SKM-1 (cell line): ENCODE data around the gene SH2D1A.
A peak's percentile ranks its signal among the peaks of the same experiment; 100 is the strongest.
"Not testable (repeated sequence)": the region's sequence is repeated elsewhere in the genome, so short reads cannot be mapped to it uniquely, and the experiment has no call there.

Source experiments
- DNase-seq: peaks from one replicate; lab custom pipeline; 2025; ENCODE audit not compliant: unreplicated experiment; lab: John Stamatoyannopoulos, UW

Gene SH2D1A

DNA sequence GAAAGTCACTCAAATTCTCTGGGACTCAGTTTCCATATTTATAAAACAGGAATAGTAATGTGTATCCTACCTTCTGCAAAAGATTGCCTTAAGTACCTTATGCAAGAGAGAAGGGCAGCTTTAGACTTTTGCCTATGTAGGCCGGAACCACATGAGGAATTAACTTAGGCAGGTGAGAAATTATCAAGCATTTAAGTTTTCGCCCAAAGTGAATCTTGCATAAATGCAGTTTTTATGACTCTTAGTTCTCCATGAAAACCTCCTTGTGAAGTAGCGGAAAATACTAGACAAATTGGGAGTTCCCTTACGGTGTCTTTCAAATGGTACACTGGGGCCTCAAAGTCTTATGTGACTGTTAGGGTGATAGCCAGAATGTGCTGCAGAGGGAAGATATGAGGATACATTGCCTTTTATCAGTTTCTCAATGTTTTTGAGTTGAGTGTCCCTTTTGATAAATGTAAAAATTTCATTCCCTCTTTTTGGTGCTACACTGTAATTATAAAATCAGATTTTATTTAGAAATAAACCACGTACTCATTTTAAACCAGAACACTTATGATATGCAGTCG lies 2.6 kb downstream of the SH2D1A start:
- DNase-seq, result no peak

DNA sequence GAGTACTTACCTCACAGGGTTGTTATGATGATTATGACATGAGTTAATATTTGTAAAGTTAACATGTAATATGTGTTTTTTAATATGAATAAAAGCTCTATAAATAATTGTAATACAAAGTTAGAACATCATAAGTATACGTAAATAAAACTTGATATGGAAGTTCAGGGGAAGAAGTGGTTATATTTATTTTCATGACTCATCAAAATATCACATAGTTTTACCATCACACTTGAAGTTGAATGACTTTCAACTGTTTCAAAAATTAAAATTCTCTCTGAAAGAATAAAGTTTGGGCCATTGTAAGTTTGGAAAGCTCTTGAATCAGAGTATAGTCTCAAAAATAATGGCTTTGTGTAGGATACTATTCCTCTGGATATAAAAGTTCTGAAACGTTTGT lies 8.3 kb downstream of the SH2D1A start:
- DNase-seq, result no peak

DNA sequence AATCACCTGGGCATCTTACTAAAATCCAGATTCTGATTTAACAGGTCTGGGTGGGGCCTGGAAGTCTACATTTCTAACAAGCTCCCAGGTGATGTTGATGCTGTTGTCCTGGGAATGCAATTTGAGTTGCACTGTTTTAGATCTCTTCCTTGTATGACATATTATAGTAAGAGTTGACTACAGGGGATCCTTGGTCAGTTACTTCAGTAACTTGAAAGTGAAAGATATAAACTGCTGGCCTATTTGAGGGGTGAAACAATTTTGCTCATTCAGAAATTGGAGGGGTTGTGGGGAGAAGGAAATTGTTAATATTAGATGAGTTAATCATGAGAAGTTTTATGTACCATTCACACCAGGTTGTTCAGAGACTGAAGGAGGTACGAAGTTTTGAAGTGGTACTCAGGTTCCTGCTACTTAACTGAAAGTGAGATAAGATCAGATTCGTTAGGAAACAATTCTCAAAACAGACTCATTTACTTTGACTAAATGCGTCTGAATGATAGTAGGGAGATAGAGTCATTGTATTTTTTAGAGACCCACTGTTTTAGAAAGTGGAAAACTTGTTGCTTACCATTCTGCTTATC lies 12.5 kb downstream of the SH2D1A start:
- no peak for DNase-seq

DNA sequence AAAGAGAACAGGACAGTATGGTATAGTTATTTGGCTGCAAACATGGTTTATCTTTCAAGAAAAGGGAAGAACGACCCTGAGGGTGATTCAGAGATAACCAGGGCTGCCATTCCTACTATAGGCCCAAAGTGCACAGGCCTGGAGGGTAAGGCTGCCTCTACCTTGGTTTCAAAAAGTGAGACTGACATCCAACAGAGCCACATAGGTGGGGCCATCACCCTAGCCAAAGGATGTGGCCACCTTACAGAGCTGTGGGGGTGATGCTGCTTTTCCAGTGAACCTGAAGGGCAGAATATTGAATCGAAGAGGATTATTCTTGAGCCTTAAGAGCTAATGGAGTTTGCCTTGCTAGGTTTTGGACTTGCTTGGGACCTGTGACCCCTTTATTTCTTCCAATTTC lies 15.7 kb downstream of the SH2D1A start:
- no peak for DNase-seq

DNA sequence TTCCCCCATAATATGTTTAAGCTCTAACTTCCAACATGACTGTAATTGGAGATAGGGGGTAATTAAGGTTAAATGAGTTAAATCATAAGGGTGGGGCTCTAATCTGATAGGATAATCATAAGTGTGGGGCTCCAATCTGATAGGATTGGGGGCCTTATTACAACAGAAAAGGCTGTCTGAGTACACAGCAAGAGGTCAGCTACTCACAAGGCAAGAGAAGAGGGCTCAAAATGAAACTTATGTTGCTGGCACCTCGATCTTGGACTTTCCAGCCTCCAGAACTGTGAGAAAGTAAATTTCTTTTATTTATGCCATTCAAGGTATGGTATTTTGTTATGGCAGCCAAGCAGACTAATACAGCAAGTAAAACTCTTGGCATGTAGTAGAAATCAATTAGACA lies 16.4 kb downstream of the SH2D1A start:
- no peak for DNase-seq

DNA sequence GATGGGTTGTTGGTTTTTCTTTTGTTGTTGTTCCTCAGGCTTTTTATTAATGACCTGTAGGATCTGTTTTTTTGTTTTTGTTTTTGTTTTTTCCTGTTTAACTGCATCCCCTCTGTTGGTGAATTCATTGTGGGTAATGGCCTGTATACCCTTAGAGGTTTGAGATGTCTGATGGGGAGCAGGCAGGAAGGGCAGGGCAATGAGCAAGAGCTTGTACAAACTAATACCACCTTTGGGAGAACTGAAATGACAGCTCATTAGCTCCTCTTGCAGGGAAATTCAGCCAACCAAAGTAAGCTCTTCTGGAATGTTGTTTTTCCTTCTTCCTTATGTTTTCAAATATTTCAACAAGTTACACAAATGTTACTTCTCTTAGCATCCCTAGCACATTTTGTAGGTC lies 23.4 kb downstream of the SH2D1A start:
- no peak for DNase-seq

DNA sequence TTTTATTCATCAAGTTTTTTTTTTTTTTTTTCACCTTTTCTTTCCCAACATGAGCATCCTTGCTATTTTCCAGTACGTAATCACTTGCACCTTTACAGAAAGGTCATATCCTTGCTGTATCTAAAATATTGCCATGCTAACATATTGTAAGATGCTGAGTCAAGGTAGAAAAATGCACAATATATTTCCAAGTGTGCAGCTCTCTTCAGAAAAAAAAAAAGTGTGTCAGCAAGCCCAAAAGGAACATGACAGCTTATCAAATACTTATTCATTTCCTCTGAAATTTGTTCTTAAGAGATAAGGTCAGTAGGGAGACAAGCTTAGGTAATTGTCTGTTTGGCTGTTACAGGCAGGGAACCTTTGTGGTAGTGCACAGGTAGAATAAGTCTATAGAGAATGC lies 27.0 kb downstream of the SH2D1A start:
- DNase-seq, result no peak

DNA sequence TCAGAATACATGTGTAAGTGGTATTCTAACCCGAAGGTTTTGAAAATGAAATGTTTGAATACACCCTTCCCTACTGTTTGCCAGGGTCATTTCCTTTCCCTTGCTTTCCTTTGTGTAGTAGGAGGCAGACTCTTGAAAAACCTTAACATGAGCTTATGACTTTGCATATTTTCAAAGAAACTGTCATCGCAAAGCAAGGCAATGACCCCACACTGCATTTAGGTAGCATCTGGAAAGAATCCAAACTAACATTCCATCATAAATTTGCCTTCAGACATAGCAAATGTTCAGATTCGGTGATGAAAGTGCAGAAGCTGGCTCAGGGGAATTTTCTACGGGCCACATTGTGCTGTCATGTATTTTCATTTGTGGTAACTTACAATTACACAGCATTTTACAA lies 32.3 kb downstream of the SH2D1A start:
- DNase-seq, result no peak

DNA sequence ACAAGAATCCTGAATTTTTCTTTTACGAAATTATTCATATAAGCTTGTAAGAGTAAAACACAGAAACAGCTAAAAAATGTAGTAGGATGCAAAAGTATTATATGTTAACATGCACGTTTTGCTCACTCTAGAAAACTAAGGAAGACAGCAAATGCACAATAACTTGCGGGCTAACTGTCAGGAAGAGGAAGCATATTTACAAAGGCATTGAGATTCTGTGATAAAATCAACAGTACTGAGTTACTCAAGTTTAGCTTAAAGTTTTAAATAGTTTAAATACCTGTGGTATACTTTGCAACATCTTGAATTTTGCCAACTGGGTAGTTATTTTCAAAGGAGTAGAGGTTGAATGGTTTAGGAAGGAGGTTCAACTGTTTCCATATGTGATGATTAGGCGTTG lies 37.0 kb downstream of the SH2D1A start:
- no peak for DNase-seq

DNA sequence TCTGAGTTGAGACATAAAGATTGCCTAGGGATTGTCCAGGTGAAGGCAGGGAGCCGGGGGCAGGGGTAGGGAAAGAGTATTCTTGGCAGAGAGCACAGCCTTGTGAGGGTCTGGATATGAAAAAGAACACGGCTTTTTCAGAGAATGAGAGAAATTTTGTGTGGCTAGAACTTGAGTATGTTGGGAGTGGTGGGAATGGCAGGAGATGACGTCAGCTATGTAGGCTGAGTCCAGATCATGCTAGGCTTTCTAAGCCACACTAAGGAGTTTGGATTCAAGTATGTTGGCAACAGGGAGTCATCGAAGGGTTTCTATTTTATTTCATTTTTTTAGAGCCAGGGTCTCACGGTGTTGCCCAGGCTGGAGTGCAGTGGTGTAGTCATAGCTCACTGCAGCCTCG lies 40.0 kb downstream of the SH2D1A start:
- DNase-seq, result no peak

DNA sequence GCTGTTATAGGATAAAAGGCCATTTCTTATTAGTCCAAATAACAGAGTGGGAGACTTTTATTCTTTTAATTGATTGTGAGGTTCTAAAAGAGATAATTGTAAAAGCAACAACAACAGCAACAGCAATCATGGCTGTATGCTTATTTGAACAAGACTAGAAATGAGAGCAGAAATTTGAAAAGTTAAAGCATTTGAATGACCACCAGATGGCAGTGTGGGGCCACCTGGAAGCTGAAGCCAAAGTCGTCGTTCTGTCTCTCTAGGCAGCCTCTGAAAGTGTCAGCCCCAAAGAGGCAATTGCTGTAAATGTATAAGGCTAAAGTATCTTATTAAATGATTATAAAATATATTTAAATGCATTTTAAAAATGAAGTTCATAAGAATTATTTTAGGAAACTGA lies 42.2 kb downstream of the SH2D1A start:
- DNase-seq, result peak; percentile 10

DNA sequence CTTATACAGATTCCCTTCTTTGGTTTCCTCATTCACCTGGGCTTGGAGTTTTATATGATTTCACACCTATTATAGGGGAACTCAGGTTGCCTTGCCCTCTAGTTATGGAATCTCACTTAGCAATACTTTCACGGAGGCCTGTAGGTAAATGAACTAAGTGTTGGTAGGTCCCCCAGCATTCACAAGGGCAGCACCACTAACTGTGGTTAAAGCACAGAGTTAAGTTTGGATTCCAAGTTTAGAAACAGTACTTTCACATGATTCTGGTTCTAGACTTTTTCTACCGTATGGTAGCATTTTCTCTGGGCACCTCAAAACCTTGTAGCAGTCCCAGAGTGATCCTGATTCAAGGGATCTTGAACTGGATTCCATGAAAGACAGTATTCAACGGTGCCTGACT lies 46.4 kb downstream of the SH2D1A start:
- DNase-seq, result no peak

DNA sequence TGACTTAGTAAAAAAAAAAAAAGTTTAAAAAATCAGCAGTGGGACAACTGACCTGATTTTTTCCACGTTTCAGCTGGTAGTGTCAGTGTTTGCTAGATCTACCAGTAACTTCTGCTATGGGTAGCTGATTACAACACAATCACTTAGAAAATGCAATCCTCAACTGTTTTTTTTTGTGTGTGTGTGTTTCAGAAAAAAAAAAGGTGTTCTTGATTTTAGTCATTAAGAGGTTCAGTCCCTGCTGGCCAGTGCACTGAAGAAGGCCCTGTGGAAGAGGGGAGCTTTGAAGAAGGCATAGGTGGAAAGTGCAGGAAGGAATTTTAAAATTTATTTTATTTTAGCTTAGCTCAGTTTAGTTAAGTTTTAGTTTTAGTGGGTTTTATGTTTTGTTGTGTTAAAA lies 46.9 kb downstream of the SH2D1A start:
- DNase-seq, result peak; percentile 11

DNA sequence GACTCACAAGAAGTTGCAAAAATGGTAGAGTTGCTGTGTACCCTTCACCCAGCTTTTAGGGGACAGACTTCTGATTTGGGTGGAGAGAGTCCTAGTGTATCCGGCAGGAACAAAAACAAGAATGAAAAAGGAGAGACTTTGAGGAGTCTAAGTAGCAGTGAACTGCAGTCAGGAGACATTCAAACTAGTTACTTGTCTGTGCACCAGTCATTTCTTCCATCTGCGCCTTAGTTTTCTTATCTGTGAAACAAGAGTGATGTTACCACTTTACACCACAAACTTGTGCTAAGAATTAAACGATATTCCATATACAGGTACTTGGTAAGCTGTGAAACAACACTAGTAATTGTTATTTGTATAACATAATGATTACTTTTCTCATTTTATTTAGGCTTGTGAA lies 47.3 kb downstream of the SH2D1A start:
- no peak for DNase-seq

DNA sequence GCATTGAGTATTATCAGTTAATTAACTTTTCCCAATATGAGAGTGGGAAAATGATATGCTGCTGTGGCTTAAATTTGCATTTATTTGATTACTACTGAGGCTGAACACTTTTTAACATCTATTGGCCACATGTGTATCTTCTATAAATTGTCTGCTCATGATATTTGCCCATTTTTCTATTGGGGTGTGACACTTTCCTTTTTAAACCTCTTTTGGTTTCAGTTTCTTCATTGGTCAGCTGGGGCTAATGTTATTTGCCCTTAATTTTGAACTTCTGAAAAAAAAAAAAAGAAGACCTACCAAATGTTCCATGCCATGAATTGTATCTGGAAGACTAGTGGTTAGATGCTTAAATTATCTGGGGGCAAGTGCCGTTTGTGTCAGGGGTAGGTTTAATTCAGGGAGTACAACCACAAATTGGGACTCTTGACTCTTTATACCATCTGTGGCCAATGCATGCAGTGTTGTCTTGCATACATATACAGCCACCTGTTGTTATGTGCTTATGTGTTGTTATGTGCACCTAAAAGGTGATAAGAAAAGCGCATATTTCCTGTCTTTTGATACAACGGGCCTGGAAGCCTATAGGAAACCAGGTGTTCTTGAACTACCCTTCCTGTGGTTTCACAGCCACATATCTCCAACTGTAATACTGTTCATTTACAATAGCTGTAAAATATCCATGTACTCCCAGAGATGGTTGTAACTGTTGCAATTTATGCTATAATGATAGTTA lies 49.0 kb downstream of the SH2D1A start:
- no peak for DNase-seq

DNA sequence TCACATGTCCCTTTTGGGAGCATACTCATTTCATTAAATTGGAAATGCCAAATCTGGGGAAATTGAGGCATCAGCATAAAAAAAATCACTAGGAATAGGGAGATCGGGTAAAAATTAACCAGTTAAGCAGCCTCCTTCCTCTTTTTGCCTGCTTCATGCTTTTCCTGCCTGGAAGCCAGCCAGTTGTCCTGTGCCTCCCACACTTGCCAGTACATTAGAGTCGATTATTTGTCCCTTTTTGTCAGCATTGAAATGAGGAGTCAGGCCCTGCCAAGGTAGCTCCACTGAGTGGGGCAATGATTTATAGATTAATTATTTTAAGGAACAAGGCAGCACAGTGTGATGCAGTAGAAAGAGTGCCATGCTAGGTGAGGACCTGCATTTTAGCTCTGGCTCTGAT lies 55.3 kb downstream of the SH2D1A start:
- no peak for DNase-seq

DNA sequence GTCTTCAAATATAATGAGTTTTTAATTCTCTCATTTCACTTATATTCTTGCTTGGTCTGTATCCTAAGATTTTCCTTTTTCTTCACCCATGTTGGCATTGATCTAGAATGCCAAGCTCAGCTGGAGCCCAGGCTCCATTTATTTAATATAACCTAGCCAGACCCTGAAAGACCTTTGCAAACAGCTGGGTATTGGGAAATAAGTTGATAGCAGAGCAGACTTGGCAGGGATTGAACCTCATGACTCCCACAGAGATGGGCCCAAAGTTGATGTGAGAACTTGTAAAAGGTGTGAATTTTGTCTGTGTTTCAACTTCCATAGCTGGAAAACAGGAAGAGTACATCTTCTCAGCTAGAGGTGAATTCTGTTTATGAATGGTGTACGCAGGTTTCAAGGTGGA lies 59.5 kb downstream of the SH2D1A start:
- no peak for DNase-seq

DNA sequence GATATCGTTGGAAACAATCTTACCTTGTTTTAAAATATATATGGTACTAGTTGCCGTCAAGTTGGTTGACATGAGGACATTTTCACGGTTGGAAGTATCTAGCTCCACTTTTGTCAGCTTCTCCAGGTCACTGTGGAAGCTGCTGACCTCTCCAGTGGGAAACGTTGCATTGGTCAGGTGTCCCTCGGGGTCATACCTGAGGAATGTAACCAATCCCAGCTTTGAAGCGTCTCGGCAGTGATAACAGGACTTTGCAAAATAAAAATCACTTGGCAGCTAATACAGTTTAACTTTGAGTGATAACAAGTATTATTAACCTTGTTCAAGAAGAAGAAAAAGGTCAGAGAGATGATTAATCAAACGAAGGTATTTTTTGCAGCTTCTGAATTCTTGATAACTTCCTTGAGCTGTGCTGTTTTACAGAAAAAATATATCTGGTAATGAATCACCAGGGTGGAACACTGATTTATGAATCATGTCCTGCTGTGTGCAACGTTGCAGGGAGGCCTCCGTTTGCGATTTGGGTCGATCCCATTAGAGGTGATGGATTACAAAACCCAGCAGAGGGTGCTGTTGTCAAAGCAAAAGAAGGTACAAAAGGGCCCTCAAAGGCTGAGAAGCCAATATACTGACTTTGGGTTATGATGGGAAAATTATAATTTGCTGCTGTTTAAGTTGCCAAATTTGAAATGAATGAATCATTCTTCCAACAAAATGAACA lies 60.1 kb downstream of the SH2D1A start:
- DNase-seq, result peak; percentile 1

DNA sequence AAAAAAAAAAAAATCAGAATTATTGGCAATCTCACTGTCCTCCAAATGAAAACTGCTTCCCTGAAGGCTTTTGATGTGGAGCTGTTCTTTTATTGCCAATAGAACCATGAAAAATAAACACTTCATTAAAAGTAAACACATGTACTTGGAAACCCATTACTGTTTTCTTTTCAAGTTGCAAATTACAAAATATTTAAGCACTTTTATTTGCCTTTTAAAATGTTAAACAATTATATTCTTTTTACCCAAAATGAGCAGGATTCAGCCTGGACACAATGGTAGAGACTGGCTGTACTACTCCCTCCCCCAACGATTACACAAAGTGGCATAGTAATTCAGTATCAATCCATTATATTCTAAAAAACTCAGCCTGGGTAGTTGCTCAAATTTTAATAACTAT lies 60.9 kb downstream of the SH2D1A start:
- no peak for DNase-seq

DNA sequence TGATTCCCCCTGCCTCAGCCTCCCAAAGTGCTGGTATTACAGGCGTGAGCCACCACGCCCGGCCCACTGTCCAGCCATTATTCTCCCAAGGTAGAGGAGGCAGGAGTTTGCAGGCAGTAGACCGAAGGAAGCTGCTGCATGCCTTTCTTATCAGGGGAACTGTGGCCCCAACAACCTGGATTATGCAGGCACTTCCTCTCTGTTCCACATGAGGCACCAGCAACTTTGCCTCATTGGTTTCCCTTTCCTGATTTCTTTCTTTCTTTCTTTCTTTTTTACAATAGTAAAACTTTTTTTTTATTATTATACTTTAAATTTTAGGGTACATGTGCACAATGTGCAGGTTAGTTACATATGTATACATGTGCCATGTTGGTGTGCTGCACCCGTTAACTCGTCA lies 62.0 kb downstream of the SH2D1A start:
- not testable (repeated sequence) for DNase-seq

DNA sequence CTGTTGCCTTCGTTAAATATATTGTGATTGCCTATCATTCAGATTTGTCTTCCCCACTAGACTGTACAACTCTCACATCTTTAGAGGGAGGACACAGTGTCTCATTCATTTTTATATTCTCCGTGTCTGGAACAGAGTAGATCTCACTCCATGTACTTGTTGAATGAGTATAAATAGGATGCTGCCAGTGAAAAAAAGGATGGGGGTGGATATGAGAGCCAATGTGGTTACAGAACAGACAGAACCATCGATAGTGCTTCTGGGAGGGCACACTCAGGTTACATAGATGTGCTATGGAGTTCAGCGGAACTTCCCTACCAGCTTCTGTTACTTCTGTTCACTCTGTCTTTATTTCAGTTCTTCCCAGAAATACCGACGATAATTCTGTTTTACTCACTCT lies 66.9 kb downstream of the SH2D1A start:
- DNase-seq, result no peak

DNA sequence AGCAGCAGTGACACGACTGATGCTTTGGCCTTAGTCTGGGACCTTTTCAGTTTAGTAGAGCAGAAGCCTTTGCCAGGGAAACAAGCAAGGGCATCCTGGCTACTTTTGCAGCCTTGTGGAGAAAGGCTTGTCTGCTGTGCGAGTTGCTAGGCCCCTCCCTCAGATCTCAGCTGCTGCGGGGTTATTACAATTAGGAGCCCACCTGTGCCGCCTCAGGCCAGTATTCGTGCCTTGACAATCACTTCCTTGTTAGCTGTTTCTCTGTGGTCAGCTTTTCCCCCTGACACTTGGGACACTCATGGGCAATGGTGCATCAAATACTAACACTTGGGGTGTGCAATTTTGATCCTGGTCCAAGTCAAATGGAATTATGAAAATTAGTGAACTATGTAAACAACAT lies 67.9 kb downstream of the SH2D1A start:
- no peak for DNase-seq
